CD14-positive monocyte (primary cell): ENCODE data around the gene SEMA4D. TPM values are rescaled to one million over a fixed set of nuclear protein-coding genes. Genes with fewer than 3 reads are reported as not detected.

Experiments used
- DNase-seq, 3 donors: peaks; one replicate each; pipeline ENCODE4 v3.0.0-alpha.2; 2011 to 2022
- H2AFZ ChIP-seq: 2 replicates; pipeline ENCODE4 v1.6.0; 2012; ENCODE audit warnings: mild to moderate bottlenecking, low read depth, low read length, inconsistent platforms; ENCODE audit not compliant: insufficient read depth, poor library complexity, severe bottlenecking
- H3K27ac ChIP-seq, 2 donors: 1 replicate in 1 of 2; 2 replicates in 1 of 2; pipeline ENCODE4 v1.5.1; 2012 to 2013; ENCODE audit warnings: low read length in 2 of 2, control low read depth in 1 of 2, inconsistent platforms in 1 of 2, low read depth in 1 of 2, mild to moderate bottlenecking in 1 of 2
- H3K27me3 ChIP-seq, 2 donors: one replicate each; pipeline versions ENCODE4 v1.6.0 to v1.6.1; 2011 to 2013; ENCODE audit warnings: low read length in 2 of 2; ENCODE audit not compliant: control insufficient read depth in 2 of 2, insufficient read depth in 2 of 2
- H3K36me3 ChIP-seq, 2 donors: replicated peaks in 1 of 2; 1 replicate in 1 of 2; 2 replicates in 1 of 2; pipeline versions ENCODE4 v1.5.1 to v1.6.1; 2012 to 2013; ENCODE audit warnings: low read length in 2 of 2, control low read depth in 1 of 2, inconsistent platforms in 1 of 2, mild to moderate bottlenecking in 1 of 2; ENCODE audit not compliant: insufficient read depth in 2 of 2, control insufficient read depth in 1 of 2
- H3K4me1 ChIP-seq, 2 donors: 1 replicate in 1 of 2; 2 replicates in 1 of 2; pipeline versions ENCODE4 v1.5.1 to v1.6.1; 2012 to 2013; ENCODE audit warnings: low read length in 2 of 2, control low read depth in 1 of 2, inconsistent platforms in 1 of 2, mild to moderate bottlenecking in 1 of 2, moderate library complexity in 1 of 2; ENCODE audit not compliant: insufficient read depth in 2 of 2, control insufficient read depth in 1 of 2
- H3K4me2 ChIP-seq: replicated peaks from 2 replicates; pipeline ENCODE3; 2012; ENCODE audit warnings: low read length, moderate library complexity, mild to moderate bottlenecking; ENCODE audit not compliant: poor library complexity, severe bottlenecking; ENCODE audit errors: extremely low read depth
- H3K4me3 ChIP-seq, 3 experiments: fragments of 200-600 bp in 1 of 3; sonication (generic) in 1 of 3; replicated peaks in 1 of 3; 1 replicate in 2 of 3; 2 replicates in 1 of 3; pipeline ENCODE4 v1.5.1; 2011 to 2013; ENCODE audit warnings: low read length in 3 of 3, mild to moderate bottlenecking in 3 of 3, control low read depth in 2 of 3, low read depth in 2 of 3, inconsistent platforms in 1 of 3, moderate library complexity in 1 of 3
- H3K79me2 ChIP-seq: 2 replicates; pipeline ENCODE4 v1.6.0; 2012; ENCODE audit warnings: mild to moderate bottlenecking, control low read depth, inconsistent platforms, low read length, moderate library complexity; ENCODE audit not compliant: insufficient read depth
- H3K9ac ChIP-seq: 2 replicates; pipeline ENCODE4 v1.6.0; 2017; ENCODE audit warnings: low read length, mild to moderate bottlenecking; ENCODE audit not compliant: insufficient read depth, poor library complexity, severe bottlenecking
- H3K9me3 ChIP-seq, 2 donors: replicated peaks in 1 of 2; 1 replicate in 1 of 2; 2 replicates in 1 of 2; pipeline versions ENCODE4 v1.5.1 to v1.6.1; 2012 to 2013; ENCODE audit warnings: low read length in 2 of 2, control low read depth in 1 of 2; ENCODE audit not compliant: control insufficient read depth in 1 of 2, insufficient read depth in 1 of 2
- H4K20me1 ChIP-seq: 2 replicates; pipeline ENCODE4 v1.6.0; 2012; ENCODE audit warnings: mild to moderate bottlenecking, low read length, control low read depth, moderate library complexity; ENCODE audit not compliant: insufficient read depth
- H3K27ac Mint-ChIP-seq, 7 donors: one replicate each; pipeline ENCODE4 v1.8.0; 2020; ENCODE audit warnings: mild to moderate bottlenecking in 7 of 7, mixed read lengths in 7 of 7, moderate library complexity in 6 of 7, inconsistent platforms in 2 of 7
- H3K27me3 Mint-ChIP-seq, 3 donors: one replicate each; pipeline ENCODE4 v1.8.0; 2021 to 2022; ENCODE audit warnings: low read depth in 3 of 3, mild to moderate bottlenecking in 3 of 3, mixed read lengths in 3 of 3, moderate library complexity in 3 of 3, inconsistent platforms in 1 of 3
- H3K36me3 Mint-ChIP-seq, 2 donors: one replicate each; pipeline ENCODE4 v1.8.0; 2020; ENCODE audit warnings: mixed read lengths in 2 of 2, inconsistent platforms in 1 of 2, mild to moderate bottlenecking in 1 of 2
- H3K4me1 Mint-ChIP-seq: one replicate; pipeline ENCODE4 v1.8.0; 2020; ENCODE audit warnings: mild to moderate bottlenecking, mixed read lengths
- H3K4me3 Mint-ChIP-seq, 2 donors: one replicate each; pipeline ENCODE4 v1.8.0; 2020; ENCODE audit warnings: mild to moderate bottlenecking in 2 of 2, mixed read lengths in 2 of 2, moderate library complexity in 1 of 2
- H3K9me3 Mint-ChIP-seq, 7 donors: one replicate each; pipeline ENCODE4 v1.8.0; 2020 to 2022; ENCODE audit warnings: mixed read lengths in 7 of 7, mild to moderate bottlenecking in 6 of 7, moderate library complexity in 6 of 7, inconsistent platforms in 2 of 7
- WGBS: methylation state at CpG from one replicate; pipeline ENCODE4 v1.1.5; 2013; ENCODE audit warnings: missing lambda C conversion rate; ENCODE audit not compliant: insufficient coverage; 5-methylcytosine and 5-hydroxymethylcytosine counted together
- intact Hi-C, 2 donors: fragments of 100-400 bp; cut with micrococcal nuclease; formaldehyde crosslinking; loops; one replicate each; pipeline versions ENCODE4 v1.15.0 to v1.15.1; 2023
- polyA plus RNA-seq, 3 donors: library from polyadenylated mRNA; depleted of rRNA in 1 of 3; unstranded in 2 of 3; stranded (reverse) in 1 of 3; fragments of 300-500 nt in 2 of 3; fragments of >200 nt in 1 of 3; fragmentation: Illumina TruSeq in 2 of 3; gene quantifications; 1 replicate in 2 of 3; 2 replicates in 1 of 3; pipeline ENCODE4 v1.2.3, GENCODE V29; 2012 to 2021
- TF ChIP-seq, protein P1 (sequence below): fragments of 200-600 bp; IDR thresholded peaks from one replicate; pipeline ENCODE4 v1.8.0; 2022; ENCODE audit warnings: antibody characterized with exemption, mild to moderate bottlenecking

Gene SEMA4D
- polyA plus RNA-seq, 3 donors: 28.2 to 117 (median 28.6) TPM

DNA sequence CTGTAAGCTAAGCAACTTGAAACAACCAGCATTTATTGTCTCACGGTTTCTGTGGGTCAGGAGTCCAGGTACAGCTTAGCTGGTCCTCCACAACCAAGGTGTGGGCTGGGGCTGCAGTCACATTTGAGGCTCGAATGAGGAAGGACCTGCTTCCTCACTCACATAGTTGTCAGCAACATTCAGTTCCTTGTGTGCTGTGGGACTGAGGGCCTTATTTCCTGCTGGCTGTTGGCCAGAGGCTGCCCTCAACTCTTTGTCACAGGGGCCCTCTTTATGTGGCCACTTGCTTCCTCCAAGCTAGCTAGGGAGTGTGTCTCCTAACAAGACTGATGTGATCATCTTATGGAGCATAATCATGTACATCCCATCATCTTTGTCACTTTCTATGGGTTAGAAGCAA is 29.2 kb upstream of the SEMA4D start:
- Mint-ChIP-seq H3K4me3 (peak overlapping the region in 1 of 2 donors; percentile 62), H3K4me1 (peaks cover 100% of the 10 kb centered on the region), H3K27ac (peak overlapping the region; percentile 93 to 98 (median 95)), H3K27me3 (peaks cover 0 to 1% (median 0%) of the 10 kb centered on the region in 3 donors), H3K9me3 (peaks cover 0 to 5% (median 2%) of the 10 kb centered on the region in 7 donors), H3K36me3 (peaks cover 8 to 9% of the 10 kb centered on the region in 2 donors)
- no CpG with 5 or more reads among the region's 2 CpGs for WGBS
- Histone ChIP-seq H4K20me1 (no peaks in the 10 kb centered on the region), H2AFZ (no peak overlapping the region), H3K9me3 (peaks cover 0 to 3% of the 10 kb centered on the region in 2 donors), H3K27ac (peak overlapping the region; percentile 68 to 94), H3K4me3 (peak overlapping the region in 1 of 3 experiments; percentile 39), H3K4me1 (peaks cover 100% of the 10 kb centered on the region in 2 donors), H3K4me2 (peak overlapping the region; percentile 27), H3K36me3 (no peaks in the 10 kb centered on the region), H3K9ac (peak overlapping the region; percentile 11), H3K27me3 (no peaks in the 10 kb centered on the region), H3K79me2 (no peaks in the 10 kb centered on the region)
- intact Hi-C loops: loop anchor here (10.0 kb wide), 2 partner anchors 142 to 212 kb away; partner anchors contain the start of genes CKS2 (in 1 of the 2) and SECISBP2 (in 1 of the 2)
- TF ChIP-seq, protein P1, sequence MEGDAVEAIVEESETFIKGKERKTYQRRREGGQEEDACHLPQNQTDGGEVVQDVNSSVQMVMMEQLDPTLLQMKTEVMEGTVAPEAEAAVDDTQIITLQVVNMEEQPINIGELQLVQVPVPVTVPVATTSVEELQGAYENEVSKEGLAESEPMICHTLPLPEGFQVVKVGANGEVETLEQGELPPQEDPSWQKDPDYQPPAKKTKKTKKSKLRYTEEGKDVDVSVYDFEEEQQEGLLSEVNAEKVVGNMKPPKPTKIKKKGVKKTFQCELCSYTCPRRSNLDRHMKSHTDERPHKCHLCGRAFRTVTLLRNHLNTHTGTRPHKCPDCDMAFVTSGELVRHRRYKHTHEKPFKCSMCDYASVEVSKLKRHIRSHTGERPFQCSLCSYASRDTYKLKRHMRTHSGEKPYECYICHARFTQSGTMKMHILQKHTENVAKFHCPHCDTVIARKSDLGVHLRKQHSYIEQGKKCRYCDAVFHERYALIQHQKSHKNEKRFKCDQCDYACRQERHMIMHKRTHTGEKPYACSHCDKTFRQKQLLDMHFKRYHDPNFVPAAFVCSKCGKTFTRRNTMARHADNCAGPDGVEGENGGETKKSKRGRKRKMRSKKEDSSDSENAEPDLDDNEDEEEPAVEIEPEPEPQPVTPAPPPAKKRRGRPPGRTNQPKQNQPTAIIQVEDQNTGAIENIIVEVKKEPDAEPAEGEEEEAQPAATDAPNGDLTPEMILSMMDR: no peak
- DNase-seq: peak; percentile 89 to 94 (median 92)

DNA sequence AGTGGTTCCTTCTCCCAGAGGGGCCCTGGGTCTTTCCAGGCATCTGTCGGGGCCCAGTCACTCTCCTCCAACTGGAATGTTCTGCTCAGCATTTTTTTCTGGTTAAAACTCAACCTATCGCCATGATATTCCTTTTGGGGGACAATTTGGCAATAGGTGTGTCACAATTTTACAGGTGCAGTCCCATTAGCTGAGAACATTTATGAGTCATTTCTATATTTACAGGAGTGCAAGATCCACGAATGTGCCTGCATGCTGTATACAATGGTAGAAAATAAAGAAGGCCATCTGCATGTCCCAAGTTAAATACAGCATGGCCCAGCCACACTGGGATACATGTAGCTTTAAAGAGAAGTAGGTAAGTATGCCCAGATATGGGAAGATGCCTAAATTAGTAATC is 28.8 kb upstream of the SEMA4D start:
- Histone ChIP-seq H4K20me1 (no peaks in the 10 kb centered on the region), H3K9ac (peak overlapping the region; percentile 11), H3K79me2 (no peaks in the 10 kb centered on the region), H3K27me3 (no peaks in the 10 kb centered on the region), H2AFZ (no peak overlapping the region), H3K9me3 (peaks cover 0 to 3% of the 10 kb centered on the region in 2 donors), H3K4me2 (peak overlapping the region; percentile 23), H3K4me1 (peaks cover 100% of the 10 kb centered on the region in 2 donors), H3K4me3 (peak overlapping the region in 1 of 3 experiments; percentile 25), H3K36me3 (no peaks in the 10 kb centered on the region), H3K27ac (peak overlapping the region; percentile 68 to 94)
- DNase-seq: peak in 1 of 3 donors; percentile 41
- TF ChIP-seq, protein P1: no peak
- H3K9me3 Mint-ChIP-seq: peaks cover 0 to 5% (median 2%) of the 10 kb centered on the region in 7 donors
- peaks cover 8 to 9% of the 10 kb centered on the region in 2 donors for H3K36me3 Mint-ChIP-seq
- H3K27me3 Mint-ChIP-seq: peaks cover 0 to 1% (median 0%) of the 10 kb centered on the region in 3 donors
- no CpG with 5 or more reads among the region's 3 CpGs for WGBS
- H3K4me3 Mint-ChIP-seq: peak overlapping the region; percentile 16 to 51
- H3K27ac Mint-ChIP-seq: peak overlapping the region; percentile 93 to 98 (median 97)
- peaks cover 100% of the 10 kb centered on the region for H3K4me1 Mint-ChIP-seq
- intact Hi-C loops: loop anchor here (10.0 kb wide), 2 partner anchors 142 to 212 kb away; partner anchors contain the start of genes CKS2 (in 1 of the 2) and SECISBP2 (in 1 of the 2)
